PFSK-1 (cell line): ENCODE measurements around the gene C16orf96.

ENCODE experiments used
- FOXP2 ChIP-seq: optimal IDR thresholded peaks from 2 replicates; pipeline ENCODE3; 2011; ENCODE audit warnings: borderline replicate concordance, control low read depth, inconsistent platforms; ENCODE audit not compliant: insufficient read depth; ENCODE audit errors: extremely low read length, extremely low read depth
- POLR2AphosphoS5 ChIP-seq: IDR thresholded peaks from 2 replicates; pipeline ENCODE4 v1.6.1; 2012; ENCODE audit warnings: low read depth, mild to moderate bottlenecking, control low read depth, low read length, moderate library complexity
- SIN3A ChIP-seq: IDR thresholded peaks from 2 replicates; pipeline ENCODE4 v1.6.1; 2012; ENCODE audit warnings: mild to moderate bottlenecking, low read length, moderate library complexity, borderline replicate concordance; ENCODE audit not compliant: insufficient read depth
- TAF1 ChIP-seq: IDR thresholded peaks from 2 replicates; pipeline ENCODE4 v1.6.1; 2012; ENCODE audit warnings: low read length, control low read depth, borderline replicate concordance; ENCODE audit not compliant: insufficient read depth

GRCh38 chr16:4597174-4597573 lies 41.0 kb downstream of the C16orf96 start:
- no peak for TF ChIP-seq POLR2AphosphoS5
- TF ChIP-seq TAF1, result no peak
- TF ChIP-seq SIN3A, result no peak
- TF ChIP-seq FOXP2, result no peak
